Prostate gland (tissue), 2 donors: ENCODE measurements around the gene SOD2.

Experiments
- CTCF ChIP-seq, 4 experiments: fragments of 200-600 bp in 2 of 4; fragments of 450-650 bp in 2 of 4; sonication (generic) in 2 of 4; IDR thresholded peaks; 1 replicate in 3 of 4; 2 replicates in 1 of 4; pipeline ENCODE4 v1.5.1; 2016 to 2019; ENCODE audit warnings: antibody characterized with exemption in 4 of 4, mild to moderate bottlenecking in 2 of 4, moderate library complexity in 2 of 4
- POLR2A ChIP-seq: fragments of 450-650 bp; IDR thresholded peaks from one replicate; pipeline ENCODE4 v1.6.1; 2016; ENCODE audit warnings: antibody characterized with exemption, mild to moderate bottlenecking
- POLR2AphosphoS5 ChIP-seq: sonication (generic); formaldehyde crosslinking; IDR thresholded peaks from one replicate; pipeline ENCODE4 v1.6.1; 2017; ENCODE audit warnings: antibody characterized with exemption

- TF ChIP-seq CTCF (IDR thresholded peaks at IDR 0.05) (no peak), POLR2A (no peak), POLR2AphosphoS5 (no peak)
These were observed 6.3 kb downstream of the SOD2 start for GRCh38 chr6:159686703-159687102.
